ENCODE results near the gene EIF4G3.
"Not testable (repeated sequence)": the region's sequence is repeated elsewhere in the genome, so short reads cannot be mapped to it uniquely, and the experiment has no call there.

EIF4G3 gene

GRCh38 chr1:21152423-21153100 lies 24.1 kb downstream of the EIF4G3 start:
- DNase-seq: no peak

GRCh38 chr1:21149855-21150432 lies 26.8 kb downstream of the EIF4G3 start:
- DNase-seq: peak in 1 of 2 donors; percentile 14

- no peak for DNase-seq
These were observed 27.3 kb downstream of the EIF4G3 start for GRCh38 chr1:21149430-21149854.

- DNase-seq: no peak
These were observed 32.9 kb downstream of the EIF4G3 start for GRCh38 chr1:21143752-21144151.

- no peak for DNase-seq
These were observed 33.6 kb downstream of the EIF4G3 start for GRCh38 chr1:21143138-21143537.

GRCh38 chr1:21141030-21141429 lies 35.7 kb downstream of the EIF4G3 start:
- no peak for DNase-seq

GRCh38 chr1:21139601-21140000 lies 37.1 kb downstream of the EIF4G3 start:
- no peak for DNase-seq

GRCh38 chr1:21136344-21136743 lies 40.4 kb downstream of the EIF4G3 start:
- not testable (repeated sequence) for DNase-seq

GRCh38 chr1:21131200-21131599 lies 45.5 kb downstream of the EIF4G3 start:
- no peak for DNase-seq

GRCh38 chr1:21129407-21129806 lies 47.3 kb downstream of the EIF4G3 start:
- DNase-seq: no peak

- DNase-seq: no peak
These were observed 50.4 kb downstream of the EIF4G3 start for GRCh38 chr1:21126324-21126723.

GRCh38 chr1:21124846-21125245 lies 51.9 kb downstream of the EIF4G3 start:
- DNase-seq: peak; percentile 10 to 34

- peak in 1 of 2 donors; percentile 28 for DNase-seq
These were observed 53.3 kb downstream of the EIF4G3 start for GRCh38 chr1:21123287-21123948.

GRCh38 chr1:21121764-21122471 lies 54.8 kb downstream of the EIF4G3 start:
- no peak for DNase-seq

- DNase-seq: no peak
These were observed 58.5 kb downstream of the EIF4G3 start for GRCh38 chr1:21118167-21118566.

GRCh38 chr1:21117597-21118001 lies 59.1 kb downstream of the EIF4G3 start:
- DNase-seq: peak; percentile 3 to 22

GRCh38 chr1:21117159-21117558 lies 59.5 kb downstream of the EIF4G3 start:
- DNase-seq: no peak

- DNase-seq: no peak
These were observed 61.5 kb downstream of the EIF4G3 start for GRCh38 chr1:21115098-21115760.

- DNase-seq: peak; percentile 7 to 54
These were observed 62.3 kb downstream of the EIF4G3 start for GRCh38 chr1:21114431-21114830.

- no peak for DNase-seq
These were observed 66.5 kb downstream of the EIF4G3 start for GRCh38 chr1:21110163-21110562.

- DNase-seq: no peak
These were observed 70.0 kb downstream of the EIF4G3 start for GRCh38 chr1:21106709-21107108.

- DNase-seq: no peak
These were observed 70.5 kb downstream of the EIF4G3 start for GRCh38 chr1:21106238-21106637.

- no peak for DNase-seq
These were observed 70.9 kb downstream of the EIF4G3 start for GRCh38 chr1:21105807-21106206.

Data from inflammatory macrophage (primary cell).